ENCODE data around the gene RXFP4. TPM values are rescaled to one million over a fixed set of nuclear protein-coding genes. Genes with fewer than 3 reads are reported as not detected.
"Not testable (repeated sequence)": the region's sequence is repeated elsewhere in the genome, so short reads cannot be mapped to it uniquely, and the experiment has no call there.

Gene RXFP4, protein sequence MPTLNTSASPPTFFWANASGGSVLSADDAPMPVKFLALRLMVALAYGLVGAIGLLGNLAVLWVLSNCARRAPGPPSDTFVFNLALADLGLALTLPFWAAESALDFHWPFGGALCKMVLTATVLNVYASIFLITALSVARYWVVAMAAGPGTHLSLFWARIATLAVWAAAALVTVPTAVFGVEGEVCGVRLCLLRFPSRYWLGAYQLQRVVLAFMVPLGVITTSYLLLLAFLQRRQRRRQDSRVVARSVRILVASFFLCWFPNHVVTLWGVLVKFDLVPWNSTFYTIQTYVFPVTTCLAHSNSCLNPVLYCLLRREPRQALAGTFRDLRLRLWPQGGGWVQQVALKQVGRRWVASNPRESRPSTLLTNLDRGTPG
- not detected for total RNA-seq

GRCh38 chr1:155940993-155941844 is at the start of gene RXFP4:
RXFP4 (plus strand) TSS chr1:155941638; CDS start chr1:155941710, 72 bp downstream.
- Histone ChIP-seq H3K4me3 (no peak within 1 kb of the TSS), H3K27ac (peak within 1 kb of the TSS in 3 of 4 donors; percentile 64 to 81 (median 70)), H3K9me3 (no peaks in the 10 kb centered on the region), H3K4me1 (peaks cover 0 to 69% (median 43%) of the 10 kb centered on the region in 4 donors), H3K27me3 (no peaks in the 10 kb centered on the region), H3K36me3 (peaks cover 0 to 6% (median 0%) of the 10 kb centered on the region in 3 donors)
- WGBS, 2 donors, result 48 to 57% methylated on average over 10 to 11 of the region's 11 CpGs
- no peak for TF ChIP-seq POLR2A (IDR thresholded peaks at IDR 0.05)
- TF ChIP-seq, protein P1, sequence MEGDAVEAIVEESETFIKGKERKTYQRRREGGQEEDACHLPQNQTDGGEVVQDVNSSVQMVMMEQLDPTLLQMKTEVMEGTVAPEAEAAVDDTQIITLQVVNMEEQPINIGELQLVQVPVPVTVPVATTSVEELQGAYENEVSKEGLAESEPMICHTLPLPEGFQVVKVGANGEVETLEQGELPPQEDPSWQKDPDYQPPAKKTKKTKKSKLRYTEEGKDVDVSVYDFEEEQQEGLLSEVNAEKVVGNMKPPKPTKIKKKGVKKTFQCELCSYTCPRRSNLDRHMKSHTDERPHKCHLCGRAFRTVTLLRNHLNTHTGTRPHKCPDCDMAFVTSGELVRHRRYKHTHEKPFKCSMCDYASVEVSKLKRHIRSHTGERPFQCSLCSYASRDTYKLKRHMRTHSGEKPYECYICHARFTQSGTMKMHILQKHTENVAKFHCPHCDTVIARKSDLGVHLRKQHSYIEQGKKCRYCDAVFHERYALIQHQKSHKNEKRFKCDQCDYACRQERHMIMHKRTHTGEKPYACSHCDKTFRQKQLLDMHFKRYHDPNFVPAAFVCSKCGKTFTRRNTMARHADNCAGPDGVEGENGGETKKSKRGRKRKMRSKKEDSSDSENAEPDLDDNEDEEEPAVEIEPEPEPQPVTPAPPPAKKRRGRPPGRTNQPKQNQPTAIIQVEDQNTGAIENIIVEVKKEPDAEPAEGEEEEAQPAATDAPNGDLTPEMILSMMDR (IDR thresholded peaks at IDR 0.05), result no peak
- no peak for TF ChIP-seq EP300 (IDR thresholded peaks at IDR 0.05)
- DNase-seq (ENCODE audit: low spot score in 2 of 2), result no peak

- Histone ChIP-seq H3K9me3 (no peaks in the 10 kb centered on the region), H3K4me1 (peaks cover 0 to 23% (median 16%) of the 10 kb centered on the region in 4 donors), H3K27me3 (no peaks in the 10 kb centered on the region), H3K36me3 (peaks cover 0 to 26% (median 0%) of the 10 kb centered on the region in 3 donors), H3K27ac (peak overlapping the region; percentile 44 to 92 (median 68)), H3K4me3 (no peak overlapping the region)
- no peak for DNase-seq (ENCODE audit: low spot score in 2 of 2)
- TF ChIP-seq POLR2A (IDR thresholded peaks at IDR 0.05) (no peak), EP300 (IDR thresholded peaks at IDR 0.05) (no peak)
- TF ChIP-seq, protein P1 (IDR thresholded peaks at IDR 0.05), result no peak
- 20 to 22% methylated on average over 3 of the region's 3 CpGs for WGBS, 2 donors
Observed at GRCh38 chr1:155892796-155893195, 48.6 kb upstream of the RXFP4 start.

DNA sequence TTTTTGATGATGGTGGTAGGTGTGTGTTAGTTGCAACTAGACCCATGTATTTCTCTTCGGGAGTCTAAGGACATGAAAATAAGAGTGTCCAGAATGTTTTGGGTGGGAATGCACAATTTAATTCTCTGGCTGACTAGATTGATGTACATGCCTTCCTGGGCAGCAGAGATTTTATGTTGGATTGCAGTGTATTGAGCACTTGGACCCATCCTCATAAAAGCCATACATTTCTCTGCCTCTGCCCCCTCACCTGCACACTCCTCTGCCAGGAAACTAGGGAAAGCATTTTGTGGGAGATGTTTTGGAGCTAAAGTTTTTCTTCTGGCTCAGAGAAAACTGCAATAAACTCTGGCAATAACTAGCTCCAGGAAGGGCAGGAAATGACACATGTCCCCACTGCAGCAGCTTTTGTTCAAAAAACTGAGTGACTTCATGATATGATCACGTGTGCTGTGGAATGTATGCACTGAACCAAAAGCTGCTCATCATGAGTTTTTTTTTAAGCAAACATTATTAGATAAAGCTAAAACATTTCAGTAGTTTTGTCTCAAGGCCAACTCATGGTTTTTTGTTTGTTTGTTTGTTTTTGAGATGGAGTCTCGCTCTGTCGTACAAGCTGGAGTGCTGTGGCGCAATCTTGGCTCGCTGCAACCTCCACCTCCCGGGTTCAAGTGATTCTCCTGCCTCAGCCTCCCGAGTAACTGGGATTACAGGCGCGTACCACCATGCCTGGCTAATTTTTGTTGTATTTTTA is 47.9 kb upstream of the RXFP4 start:
- H3K9me3 ChIP-seq, result no peaks in the 10 kb centered on the region
- 62 to 63% methylated on average over 10 of the region's 10 CpGs for WGBS, 2 donors
- TF ChIP-seq EP300 (IDR thresholded peaks at IDR 0.05), result peak; percentile 46 to 75
- TF ChIP-seq, protein P1 (IDR thresholded peaks at IDR 0.05), result no peak
- peaks cover 0 to 28% (median 0%) of the 10 kb centered on the region in 3 donors for H3K36me3 ChIP-seq
- no peak for DNase-seq (ENCODE audit: low spot score in 2 of 2)
- peak overlapping the region; percentile 44 to 92 (median 68) for H3K27ac ChIP-seq
- H3K4me1 ChIP-seq, result peaks cover 0 to 23% (median 16%) of the 10 kb centered on the region in 4 donors
- H3K27me3 ChIP-seq, result no peaks in the 10 kb centered on the region
- H3K4me3 ChIP-seq, result no peak overlapping the region

- H3K27ac ChIP-seq; DNase-seq (ENCODE audit: low spot score in 2 of 2); H3K27me3 ChIP-seq; H3K4me3 ChIP-seq; H3K9me3 ChIP-seq: not testable (repeated sequence)
- Histone ChIP-seq H3K36me3 (peaks cover 0 to 48% (median 5%) of the 10 kb centered on the region in 3 donors), H3K4me1 (peaks cover 0 to 23% (median 16%) of the 10 kb centered on the region in 4 donors)
- WGBS, 2 donors, result 97% methylated on average over 6 of the region's 6 CpGs
Observed at GRCh38 chr1:155895617-155896016, 45.8 kb upstream of the RXFP4 start.

GRCh38 chr1:155896476-155896875 is 45.0 kb upstream of the RXFP4 start:
- Histone ChIP-seq H3K36me3 (peaks cover 0 to 57% (median 7%) of the 10 kb centered on the region in 3 donors), H3K4me1 (peaks cover 0 to 23% (median 16%) of the 10 kb centered on the region in 4 donors)
- not testable (repeated sequence) for H3K27ac ChIP-seq; H3K9me3 ChIP-seq; DNase-seq (ENCODE audit: low spot score in 2 of 2); H3K4me3 ChIP-seq; H3K27me3 ChIP-seq
- 91 to 97% methylated on average over 8 of the region's 8 CpGs for WGBS, 2 donors
